ENCODE measurements around the gene MON2.
"Not testable (repeated sequence)": the region's sequence is repeated elsewhere in the genome, so short reads cannot be mapped to it uniquely, and the experiment has no call there.

The MON2 gene, protein sequence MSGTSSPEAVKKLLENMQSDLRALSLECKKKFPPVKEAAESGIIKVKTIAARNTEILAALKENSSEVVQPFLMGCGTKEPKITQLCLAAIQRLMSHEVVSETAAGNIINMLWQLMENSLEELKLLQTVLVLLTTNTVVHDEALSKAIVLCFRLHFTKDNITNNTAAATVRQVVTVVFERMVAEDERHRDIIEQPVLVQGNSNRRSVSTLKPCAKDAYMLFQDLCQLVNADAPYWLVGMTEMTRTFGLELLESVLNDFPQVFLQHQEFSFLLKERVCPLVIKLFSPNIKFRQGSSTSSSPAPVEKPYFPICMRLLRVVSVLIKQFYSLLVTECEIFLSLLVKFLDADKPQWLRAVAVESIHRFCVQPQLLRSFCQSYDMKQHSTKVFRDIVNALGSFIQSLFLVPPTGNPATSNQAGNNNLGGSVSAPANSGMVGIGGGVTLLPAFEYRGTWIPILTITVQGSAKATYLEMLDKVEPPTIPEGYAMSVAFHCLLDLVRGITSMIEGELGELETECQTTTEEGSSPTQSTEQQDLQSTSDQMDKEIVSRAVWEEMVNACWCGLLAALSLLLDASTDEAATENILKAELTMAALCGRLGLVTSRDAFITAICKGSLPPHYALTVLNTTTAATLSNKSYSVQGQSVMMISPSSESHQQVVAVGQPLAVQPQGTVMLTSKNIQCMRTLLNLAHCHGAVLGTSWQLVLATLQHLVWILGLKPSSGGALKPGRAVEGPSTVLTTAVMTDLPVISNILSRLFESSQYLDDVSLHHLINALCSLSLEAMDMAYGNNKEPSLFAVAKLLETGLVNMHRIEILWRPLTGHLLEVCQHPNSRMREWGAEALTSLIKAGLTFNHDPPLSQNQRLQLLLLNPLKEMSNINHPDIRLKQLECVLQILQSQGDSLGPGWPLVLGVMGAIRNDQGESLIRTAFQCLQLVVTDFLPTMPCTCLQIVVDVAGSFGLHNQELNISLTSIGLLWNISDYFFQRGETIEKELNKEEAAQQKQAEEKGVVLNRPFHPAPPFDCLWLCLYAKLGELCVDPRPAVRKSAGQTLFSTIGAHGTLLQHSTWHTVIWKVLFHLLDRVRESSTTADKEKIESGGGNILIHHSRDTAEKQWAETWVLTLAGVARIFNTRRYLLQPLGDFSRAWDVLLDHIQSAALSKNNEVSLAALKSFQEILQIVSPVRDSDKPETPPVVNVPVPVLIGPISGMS (N-terminal part only)

DNA sequence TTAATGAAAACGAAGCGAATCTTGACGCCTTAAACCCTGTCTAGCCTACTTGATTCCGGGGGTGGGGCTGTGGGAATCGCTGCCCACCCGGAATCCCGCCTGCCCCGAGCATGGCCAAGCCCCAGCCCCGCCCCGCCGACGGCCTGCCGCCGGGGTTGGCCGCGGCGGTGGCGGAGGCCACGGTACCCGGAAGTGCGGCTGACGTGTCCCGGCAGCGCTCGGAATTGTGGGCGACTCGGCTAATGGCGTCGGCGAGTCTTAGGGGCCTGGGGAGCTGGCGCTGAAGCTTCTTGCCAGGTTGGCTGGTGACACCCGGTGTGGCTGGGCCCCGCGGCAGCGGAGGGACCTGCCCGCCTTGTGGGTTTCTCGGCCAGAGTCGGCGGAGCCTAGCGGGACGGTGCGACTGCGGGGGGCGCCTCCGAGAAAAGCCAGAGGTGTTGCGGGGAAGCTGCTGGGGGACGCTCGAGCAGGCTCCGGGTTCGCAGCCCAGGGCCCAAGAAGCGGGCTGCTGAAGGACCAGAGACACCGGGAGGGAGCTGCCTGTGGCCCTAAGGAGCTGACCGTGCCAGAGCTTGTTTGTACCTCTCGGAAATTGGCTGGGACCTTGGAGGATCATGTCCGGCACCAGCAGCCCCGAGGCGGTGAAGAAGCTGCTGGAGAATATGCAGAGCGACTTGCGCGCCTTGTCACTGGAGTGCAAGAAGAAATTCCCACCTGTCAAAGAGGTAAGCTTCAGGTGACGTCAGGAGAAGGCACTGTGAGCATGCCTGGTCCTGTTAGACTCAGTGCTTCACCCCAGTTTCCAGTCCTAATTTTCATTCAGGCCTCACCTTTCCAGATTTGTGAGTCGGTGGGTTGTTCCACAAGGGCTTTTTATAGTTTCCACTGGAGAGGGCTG, at the start of gene MON2:
Gene MON2 (plus strand): TSS at position 233 of the 898 bp plus-strand sequence. CDS start 382 bp downstream, at position 615.
- peak; percentile 70 for DNase-seq

DNA sequence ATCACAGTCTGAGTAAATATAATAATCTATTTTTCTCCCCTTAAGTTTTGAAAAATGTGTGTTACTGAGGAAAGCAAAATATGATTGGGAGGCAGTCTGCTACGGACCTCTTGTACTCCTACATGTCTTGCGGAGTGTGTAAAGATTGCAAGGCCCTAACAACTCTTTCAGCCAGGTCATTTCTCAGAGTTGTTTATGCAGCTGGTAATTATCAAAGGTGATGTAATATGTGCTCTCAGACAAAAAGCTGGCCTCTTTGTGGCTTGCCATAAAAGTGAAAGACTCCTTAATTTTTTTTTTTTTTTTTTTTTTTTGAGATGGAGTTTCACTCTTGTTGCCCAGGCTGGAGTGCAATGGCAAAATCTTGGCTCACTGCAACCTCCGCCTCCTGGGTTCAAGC, 40.5 kb upstream of the MON2 start:
- no peak for DNase-seq

DNA sequence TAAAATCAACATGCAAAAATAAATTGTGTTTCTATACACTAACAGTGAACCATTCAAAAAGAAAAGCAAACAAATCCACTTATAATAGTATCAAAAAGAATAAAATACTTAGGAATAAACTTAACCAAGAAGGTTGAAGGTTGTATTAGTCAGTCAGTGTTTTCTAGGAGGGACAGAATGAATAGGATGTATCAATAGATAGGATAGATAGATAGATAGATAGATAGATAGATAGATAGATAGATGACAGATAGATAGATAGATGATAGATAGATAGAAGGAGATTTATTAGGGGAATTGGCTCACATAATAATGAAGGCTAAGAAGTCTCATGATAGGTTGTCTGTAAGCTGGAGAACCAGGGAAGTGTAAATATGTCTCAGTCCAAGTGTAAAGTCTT, 37.2 kb upstream of the MON2 start:
- DNase-seq, result no peak

DNA sequence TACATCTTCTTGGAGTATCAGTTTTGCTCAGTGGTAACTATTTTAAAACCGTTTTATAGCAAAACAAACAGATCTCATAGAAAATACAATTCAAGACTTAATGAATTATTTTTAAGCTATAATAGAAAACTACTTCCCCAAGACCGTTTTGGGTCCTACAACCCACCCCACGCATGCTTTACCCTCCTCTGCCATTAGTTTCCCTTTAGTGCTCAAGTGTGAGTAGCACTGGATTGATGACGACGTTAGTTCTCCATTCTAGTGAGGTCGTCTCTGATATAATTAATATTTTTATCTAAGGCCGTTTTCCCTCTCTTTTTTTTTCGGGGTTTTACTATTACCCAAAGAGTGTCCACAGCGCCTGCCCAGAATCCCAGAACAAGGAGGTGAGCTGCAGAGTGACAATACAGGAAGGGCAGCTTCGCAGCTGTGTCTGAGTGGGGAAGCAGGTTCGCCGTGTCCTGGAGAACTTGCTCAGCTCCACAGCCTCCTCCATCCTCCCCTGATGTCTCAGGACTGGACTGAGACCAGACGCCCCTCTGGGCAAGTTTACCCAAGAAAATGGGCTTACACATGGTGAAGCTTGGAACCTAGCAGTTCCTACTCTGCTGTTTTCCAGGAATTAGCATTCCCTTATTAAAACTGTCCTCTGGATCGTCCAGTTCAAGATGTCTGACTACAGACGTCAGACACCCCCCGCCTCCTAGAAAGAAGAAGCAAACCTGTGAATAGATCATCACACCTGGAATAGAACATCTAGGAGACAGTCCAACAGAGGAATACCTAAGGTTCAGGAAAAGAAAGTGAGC, 31.9 kb upstream of the MON2 start:
- DNase-seq, result no peak

DNA sequence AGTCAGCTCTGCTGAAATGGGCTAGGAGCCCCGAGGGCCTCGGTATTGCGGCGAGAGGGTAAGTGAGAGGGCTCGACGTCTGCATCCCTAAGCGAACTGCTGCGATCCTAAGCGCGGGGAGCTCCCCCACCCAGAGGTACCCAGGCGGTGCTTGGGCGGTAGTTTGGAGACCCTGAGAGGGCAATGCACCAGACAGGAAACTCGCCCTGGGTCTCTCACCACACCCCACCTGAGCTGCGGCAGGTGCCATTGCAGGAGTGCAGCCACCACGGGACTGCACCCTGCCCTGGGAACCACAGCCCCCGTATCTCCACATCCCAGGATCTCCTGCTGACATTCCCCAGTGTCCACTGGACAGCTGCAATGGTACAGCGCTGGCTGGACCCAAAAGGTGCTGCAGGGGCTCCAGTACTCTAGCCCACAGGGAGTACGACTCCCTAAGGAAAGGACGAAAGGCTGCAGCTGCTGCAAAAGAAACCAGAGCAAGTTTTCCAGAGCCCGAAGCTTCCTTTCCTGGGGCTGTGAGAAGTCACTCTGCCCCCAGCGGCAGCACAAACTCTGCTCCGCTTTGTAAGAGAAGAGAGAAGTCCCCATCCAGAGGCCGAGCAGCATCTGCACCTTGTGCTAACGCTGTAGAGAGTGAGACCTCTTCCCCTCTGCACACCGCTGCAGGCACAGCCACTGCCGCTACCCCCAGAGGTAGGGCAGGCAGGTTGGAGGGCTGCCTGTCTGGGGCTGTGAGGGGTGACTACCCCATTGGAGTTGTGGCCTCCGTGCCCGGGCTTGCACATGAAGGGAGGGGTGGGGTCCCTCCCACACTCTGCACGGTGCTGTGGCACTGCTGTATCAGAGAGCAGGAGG, 31.1 kb upstream of the MON2 start:
- DNase-seq, result peak; percentile 33

DNA sequence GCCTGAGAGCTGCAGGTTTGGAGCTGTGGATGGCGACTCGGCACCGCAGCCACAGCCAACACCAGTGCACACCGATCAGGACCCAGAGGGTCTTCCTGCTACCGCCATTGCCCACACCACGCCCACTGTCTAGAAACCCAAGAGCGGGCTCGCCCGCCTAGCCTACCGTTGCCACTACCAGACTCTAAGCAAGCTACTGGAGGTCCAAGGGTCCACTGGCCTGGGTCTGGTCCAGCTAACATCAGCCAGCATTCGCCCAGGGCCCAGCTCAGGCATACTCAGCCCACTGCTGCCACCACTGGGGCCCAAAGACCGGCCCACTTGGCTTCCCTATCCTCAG, 30.5 kb upstream of the MON2 start:
- no peak for DNase-seq

DNA sequence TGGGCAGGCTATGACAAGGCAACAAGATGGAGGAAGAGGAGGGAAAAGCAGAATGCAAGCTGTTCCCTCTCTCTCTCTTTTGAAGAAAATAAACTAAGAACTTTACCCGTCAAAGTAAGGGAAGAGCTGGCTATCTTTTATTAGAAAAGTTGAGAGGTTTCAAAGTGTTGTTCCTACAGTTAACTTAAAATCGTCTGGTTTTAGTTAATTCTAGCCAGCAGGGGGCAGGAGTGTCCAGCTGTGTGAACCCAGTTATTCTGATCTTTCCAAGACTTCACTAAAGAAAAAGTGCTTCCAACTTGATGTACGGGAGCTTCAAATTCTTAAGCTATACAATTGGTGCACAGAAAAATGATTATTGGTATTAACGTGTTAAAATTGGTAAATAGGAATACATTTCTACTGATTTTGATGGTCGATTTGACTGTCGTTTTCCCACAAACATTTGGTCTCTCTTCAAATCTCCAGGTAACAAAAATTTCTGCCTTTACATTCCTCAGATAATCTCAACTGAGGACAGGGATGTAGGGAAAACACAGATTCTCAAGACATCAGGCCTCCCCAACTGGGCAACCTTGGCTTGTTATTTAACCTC, 28.4 kb upstream of the MON2 start:
- DNase-seq, result peak; percentile 6

DNA sequence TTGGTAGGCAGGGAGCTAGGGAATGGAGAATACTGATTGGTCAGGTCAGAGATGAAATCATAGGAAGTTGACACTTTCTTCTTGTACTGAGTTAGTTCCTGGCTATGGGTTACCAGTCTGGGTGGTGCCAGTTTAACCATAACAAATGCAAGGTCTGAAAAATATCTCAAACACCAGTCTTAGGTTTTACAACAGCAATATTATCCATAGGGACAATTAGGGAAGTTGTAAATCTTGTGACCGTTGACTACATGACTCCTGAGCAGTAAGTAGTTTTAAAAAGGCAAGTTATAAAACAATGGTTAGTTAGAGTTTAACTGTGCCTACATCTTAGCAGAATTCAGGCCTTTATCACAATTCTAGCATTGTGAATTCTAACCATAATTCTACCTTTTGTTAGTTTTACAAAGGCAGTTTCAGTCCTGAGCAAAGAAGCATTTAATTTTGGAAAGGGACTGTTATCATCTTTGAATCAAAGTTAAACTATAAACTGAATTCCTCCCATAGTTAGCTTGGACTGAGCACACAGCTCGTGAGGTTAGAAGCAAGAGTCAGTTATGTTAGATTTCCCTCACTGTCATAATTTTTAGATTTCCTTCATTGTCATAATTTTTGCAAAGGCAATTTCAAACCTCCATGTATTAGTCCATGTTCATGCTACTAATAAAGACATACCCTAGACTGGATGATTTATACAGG, 19.7 kb upstream of the MON2 start:
- DNase-seq, result no peak

DNA sequence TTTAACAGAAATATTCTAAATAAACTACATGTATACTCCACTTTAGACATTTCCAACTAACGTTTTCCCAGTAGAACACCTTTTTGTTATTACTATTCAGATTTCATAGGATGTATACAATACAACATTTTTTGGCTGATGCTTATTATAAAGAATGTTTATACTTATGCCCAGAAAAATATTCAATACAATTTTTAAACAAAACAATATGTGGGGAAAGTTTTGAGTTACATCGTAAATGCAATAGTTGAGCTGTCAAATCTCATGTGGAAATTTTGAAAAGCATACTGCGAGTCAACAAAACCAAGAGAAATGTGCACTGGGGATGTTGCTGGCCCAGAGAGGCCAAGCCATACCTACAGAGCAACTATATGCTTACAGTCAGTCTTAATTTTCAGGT, 18.2 kb upstream of the MON2 start:
- no peak for DNase-seq

DNA sequence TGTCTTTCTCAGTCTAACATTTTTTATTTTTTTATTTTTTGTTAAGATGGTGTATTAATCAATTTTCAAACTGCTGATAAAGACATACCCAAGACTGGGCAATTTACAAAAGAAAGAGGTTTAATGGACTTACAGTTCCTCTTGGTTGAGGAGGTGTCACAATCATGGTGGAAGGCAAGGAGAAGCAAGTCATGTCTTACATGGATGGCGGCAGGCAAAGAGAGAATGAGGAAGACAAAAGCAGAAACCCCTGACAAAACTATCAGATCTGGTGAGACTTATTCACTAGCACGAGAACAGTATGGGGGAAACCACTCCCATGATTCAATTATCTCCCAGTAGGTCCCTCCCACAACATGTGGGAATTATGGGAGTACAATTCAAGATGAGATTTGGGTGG, 11.2 kb upstream of the MON2 start:
- not testable (repeated sequence) for DNase-seq

DNA sequence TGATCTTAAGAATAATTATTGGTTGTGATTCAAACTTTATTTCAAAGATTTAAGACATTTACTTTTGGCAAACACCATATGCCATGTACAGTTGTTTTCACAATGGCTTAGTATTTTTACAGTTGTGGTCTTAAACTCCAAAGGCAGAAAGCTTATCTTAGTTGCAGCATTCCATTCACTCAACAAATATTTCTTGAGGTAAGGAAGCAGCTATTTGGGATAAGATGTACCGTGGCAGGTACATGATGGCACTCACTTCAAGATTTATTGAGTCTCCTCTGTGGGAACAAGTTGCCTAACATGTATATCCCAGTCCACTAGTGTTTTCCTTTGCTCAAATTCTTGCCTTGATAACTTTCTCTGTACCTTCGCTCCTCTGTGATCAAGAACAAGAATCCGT, 8.0 kb upstream of the MON2 start:
- no peak for DNase-seq

DNA sequence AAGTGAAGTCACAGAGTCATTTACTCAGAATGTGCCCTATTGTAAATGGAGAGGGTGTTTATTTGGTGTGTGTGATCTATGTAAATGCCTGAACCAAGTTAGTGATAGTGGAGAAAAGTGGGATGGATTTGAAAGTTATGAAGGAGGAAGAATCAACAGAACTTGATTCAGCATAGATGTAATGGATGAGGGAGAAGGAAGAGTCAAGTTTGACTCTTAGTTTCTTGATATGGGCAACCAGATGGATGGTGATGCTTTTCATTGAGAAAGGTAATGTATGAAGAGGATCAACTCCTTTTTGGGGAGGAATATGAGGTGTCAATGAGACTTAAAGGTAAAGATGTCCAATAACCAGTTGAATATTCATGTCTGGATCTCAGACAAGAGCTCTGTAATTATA, 6.7 kb upstream of the MON2 start:
- DNase-seq, result no peak

DNA sequence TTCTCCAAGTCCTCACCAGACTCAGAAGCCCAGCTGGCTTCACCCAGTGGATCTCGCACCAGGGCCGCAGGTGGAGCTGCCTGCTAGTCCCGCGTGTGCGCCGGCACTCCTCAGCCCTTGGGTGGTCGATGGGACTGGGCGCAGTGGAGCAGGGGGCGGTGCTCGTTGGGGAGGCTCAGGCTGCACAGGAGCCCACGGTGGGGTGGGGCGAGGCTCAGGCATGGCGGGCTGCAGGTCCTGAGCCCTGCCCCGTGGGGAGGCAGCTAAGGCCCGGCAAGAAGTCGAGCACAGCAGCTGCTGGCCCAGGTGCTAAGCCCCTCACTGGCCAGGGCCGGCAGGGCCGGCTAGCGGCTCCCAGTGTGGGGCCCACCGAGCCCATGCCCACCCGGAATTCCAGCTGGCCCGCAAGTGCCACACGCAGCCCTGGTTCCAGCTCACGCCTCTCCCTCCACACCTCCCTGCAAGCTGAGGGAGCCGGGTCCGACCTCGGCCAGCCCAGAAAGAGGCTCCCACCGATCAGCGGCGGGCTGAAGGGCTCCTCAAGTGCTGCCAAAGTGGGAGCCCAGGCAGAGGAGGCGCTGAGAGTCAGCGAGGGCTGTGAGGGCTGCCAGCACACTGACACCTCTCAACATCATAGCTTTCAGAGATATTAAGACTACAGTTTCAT, 5.3 kb upstream of the MON2 start:
- DNase-seq, result not testable (repeated sequence)

DNA sequence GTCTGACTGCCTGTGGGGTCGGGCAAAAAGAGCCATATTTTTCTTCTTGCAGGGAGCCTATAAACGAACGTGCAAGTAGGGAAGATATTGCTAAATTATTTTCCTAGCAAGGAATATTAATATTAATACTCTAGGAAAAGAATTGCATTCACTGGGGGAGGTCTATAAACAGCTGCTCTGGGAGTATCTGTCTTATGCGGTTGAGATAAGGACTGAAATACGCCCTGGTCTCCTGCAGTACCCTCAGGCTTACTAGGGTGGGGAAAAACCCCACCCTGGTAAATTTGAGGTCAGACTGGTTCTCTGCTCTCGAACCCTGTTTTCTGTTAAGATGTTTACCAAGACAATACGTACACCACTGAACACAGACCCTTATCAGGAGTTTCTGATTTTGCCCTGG, 3.4 kb upstream of the MON2 start:
- DNase-seq, result not testable (repeated sequence)

DNA sequence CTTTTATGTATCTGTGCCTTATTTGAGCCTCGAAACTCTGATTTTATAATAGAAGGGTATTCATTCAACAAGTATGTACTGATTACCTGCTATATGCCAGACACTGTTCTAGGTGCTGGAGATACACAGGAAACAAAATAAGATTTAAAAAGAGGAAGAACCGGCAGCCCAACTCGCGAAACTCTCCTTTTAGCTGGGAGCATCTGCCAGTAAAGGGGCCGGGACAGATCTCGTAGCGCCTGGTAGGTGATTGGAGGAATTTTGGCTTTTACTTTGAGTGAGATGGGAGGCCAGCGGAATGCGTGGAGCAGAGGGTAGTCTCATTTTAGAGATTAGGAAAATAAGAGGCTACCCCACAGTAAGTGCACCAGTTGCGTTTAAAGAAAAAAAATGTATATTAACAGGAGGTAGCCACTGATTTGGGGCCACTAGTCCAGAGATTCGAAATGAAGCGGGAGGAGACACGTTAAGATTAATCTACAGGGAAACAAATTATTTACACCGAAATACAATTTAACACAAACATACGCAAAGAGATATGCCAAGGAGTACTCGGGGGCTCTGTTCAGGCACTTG, 520 bp upstream of the MON2 start:
- DNase-seq, result peak; percentile 5

DNA sequence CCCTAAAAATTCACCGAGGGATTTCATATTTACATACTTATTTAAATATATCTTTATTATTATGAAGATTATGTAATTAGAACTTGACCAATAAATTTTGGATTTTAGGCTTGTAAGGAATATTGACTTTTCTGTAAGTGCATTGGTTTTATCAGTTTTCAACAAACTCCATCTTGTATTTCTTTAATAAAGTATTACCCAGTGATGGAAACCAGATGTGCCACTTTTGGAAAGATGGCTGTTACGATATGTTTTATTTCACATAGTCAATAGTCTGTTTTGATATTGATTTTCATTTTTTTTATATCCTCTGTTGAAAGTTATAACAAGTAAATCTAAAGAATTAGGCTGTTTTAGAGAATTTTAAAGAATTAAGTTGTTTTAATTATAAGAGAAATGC, 1.8 kb downstream of the MON2 start:
- no peak for DNase-seq

DNA sequence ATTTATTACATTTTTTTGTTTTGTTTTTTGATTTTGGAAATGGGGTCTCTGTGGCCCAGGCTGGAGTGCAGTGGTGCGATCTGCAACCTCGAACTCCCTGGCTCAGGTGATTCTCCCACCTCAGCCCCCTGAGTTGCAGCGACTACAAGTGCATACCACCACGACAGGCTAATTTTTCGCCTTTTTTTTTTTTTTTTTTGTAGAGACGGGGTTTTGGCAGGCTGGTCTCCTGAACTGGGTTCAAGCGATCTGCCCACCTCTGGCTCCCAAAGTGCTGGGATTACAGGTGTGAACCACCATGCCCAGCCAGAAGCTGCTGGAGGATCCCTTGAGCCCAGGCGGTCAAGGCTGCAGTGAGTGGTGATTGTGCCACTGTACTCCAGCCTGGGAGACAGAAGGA, 2.3 kb downstream of the MON2 start:
- DNase-seq, result no peak

DNA sequence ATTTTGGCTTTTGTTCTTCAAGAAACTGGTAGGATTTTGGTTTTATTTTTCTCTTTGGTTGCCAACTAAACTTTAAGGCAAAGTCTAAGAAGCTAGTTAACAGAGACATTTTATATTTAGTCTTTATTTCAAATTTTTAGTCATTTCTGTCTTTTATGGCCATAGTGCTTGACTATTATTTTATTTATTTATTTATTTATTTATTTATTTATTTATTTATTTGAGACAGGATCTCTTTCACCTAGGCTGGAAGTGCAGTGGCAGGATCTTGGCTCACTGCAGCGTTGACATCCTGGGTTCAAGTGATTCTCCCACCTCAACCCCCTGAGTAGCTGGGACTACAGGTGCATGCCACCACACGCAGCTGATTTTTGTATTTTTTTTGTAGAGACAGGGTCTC, 3.1 kb downstream of the MON2 start:
- DNase-seq, result no peak

DNA sequence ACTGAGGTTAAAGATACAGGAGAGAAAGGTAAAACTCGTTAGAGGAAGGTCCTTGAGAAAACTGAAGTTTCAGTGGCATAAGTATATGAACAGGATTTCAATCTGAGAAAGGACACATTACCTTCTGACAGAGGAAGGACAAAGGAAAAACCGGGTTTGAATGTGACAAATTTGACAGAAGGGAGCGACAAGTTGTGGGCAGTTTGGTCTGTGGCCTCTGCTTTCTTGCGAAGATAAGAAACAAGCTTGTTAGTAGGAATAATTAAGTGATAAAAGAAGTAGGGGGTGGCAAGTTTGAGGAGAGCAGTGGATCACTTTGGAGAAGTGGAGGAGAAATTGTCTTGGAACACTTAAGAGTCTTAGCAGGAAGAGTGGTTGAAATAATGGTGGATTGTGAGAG, 5.1 kb downstream of the MON2 start:
- no peak for DNase-seq
